Measurements from ENCODE around the gene DOCK3. TPM values are rescaled to one million over a fixed set of nuclear protein-coding genes. Genes with fewer than 3 reads are reported as not detected.

DOCK3 gene
- total RNA-seq, 2 experiments from 2014 or later: 0.93 to 1.1 TPM

- Histone ChIP-seq H3K4me3 (ENCODE audit: low read length) (no peak overlapping the region), H3K27ac (ENCODE audit: low read depth in 1 of 2, low read length in 2 of 2) (no peak overlapping the region), H3K4me1 (ENCODE audit: insufficient read depth, low read length) (peaks cover 4% of the 10 kb centered on the region), H3K36me3 (ENCODE audit: insufficient read depth, low read length) (no peaks in the 10 kb centered on the region), H3K9me3 (ENCODE audit: control insufficient read depth in 1 of 2, insufficient read depth in 1 of 2, low read length in 2 of 2) (no peaks in the 10 kb centered on the region), H3K27me3 (ENCODE audit: control insufficient read depth in 1 of 2, insufficient read depth in 2 of 2, low read length in 2 of 2) (no peaks in the 10 kb centered on the region)
- DNase-seq (no peak), ATAC-seq (ENCODE audit: poor library complexity) (no peak)
- no peaks in the 10 kb centered on the region for H3K36me3 Mint-ChIP-seq (ENCODE audit: low read depth)
- ChIA-PET POLR2A (no interaction called here), CTCF (no interaction called here)
- no peak overlapping the region for H3K27ac Mint-ChIP-seq
- H3K27me3 Mint-ChIP-seq: no peaks in the 10 kb centered on the region
- intact Hi-C loops (cut with DNase I, micrococcal nuclease): loop anchor here in 1 of 2 experiments (5.0 kb wide), 1 partner anchor 802 kb away; no protein-coding TSS in a partner anchor
- no peak for TF ChIP-seq CTCF (IDR thresholded peaks at IDR 0.05)
- H3K4me1 Mint-ChIP-seq (ENCODE audit: low read depth): peaks cover 3% of the 10 kb centered on the region
- no peaks in the 10 kb centered on the region for H3K9me3 Mint-ChIP-seq
- H3K4me3 Mint-ChIP-seq: no peak overlapping the region
Measured at GRCh38 chr3:51373658-51374421, 699.1 kb downstream of the DOCK3 start.

GRCh38 chr3:51374456-51374855 lies 699.7 kb downstream of the DOCK3 start:
- H3K4me1 Mint-ChIP-seq (ENCODE audit: low read depth): peaks cover 9% of the 10 kb centered on the region
- ChIA-PET POLR2A (no interaction called here), CTCF (no interaction called here)
- TF ChIP-seq CTCF (IDR thresholded peaks at IDR 0.05): no peak
- intact Hi-C loops (cut with DNase I, micrococcal nuclease): loop anchor here in 1 of 2 experiments (5.0 kb wide), 1 partner anchor 802 kb away; no protein-coding TSS in a partner anchor
- H3K27ac Mint-ChIP-seq: no peak overlapping the region
- no peaks in the 10 kb centered on the region for H3K36me3 Mint-ChIP-seq (ENCODE audit: low read depth)
- DNase-seq: peak in 1 of 14 experiments; percentile 8
- H3K27me3 ChIP-seq (ENCODE audit: control insufficient read depth in 1 of 2, insufficient read depth in 2 of 2, low read length in 2 of 2): no peaks in the 10 kb centered on the region
- H3K4me3 ChIP-seq (ENCODE audit: low read length): no peak overlapping the region
- H3K27me3 Mint-ChIP-seq: no peaks in the 10 kb centered on the region
- peaks cover 10% of the 10 kb centered on the region for H3K4me1 ChIP-seq (ENCODE audit: insufficient read depth, low read length)
- H3K4me3 Mint-ChIP-seq: no peak overlapping the region
- H3K9me3 Mint-ChIP-seq: no peaks in the 10 kb centered on the region
- H3K27ac ChIP-seq (ENCODE audit: low read depth in 1 of 2, low read length in 2 of 2): no peak overlapping the region
- H3K36me3 ChIP-seq (ENCODE audit: insufficient read depth, low read length): no peaks in the 10 kb centered on the region
- H3K9me3 ChIP-seq (ENCODE audit: control insufficient read depth in 1 of 2, insufficient read depth in 1 of 2, low read length in 2 of 2): no peaks in the 10 kb centered on the region
- no peak for ATAC-seq (ENCODE audit: poor library complexity)

DNA sequence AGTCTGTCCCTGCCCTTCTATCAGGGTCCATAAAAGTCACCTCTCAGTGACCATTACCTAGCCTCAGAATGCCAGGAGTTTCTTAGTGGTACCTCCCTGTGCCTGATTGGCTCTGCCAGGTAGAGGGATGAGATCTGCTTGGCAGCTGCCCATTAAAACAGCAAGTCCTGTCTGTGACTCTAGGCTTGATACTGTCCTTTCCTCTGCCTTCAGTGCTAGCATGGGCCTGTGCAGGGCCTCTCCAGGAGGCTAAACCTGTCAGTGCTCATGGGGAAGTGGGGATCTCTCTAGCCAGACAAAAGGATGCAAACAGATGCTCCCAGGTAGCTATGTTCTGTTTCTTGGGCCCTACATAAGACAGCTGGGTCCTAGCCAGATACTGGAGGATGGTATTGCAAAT lies 700.4 kb downstream of the DOCK3 start:
- no peak overlapping the region for H3K4me3 ChIP-seq (ENCODE audit: low read length)
- no peaks in the 10 kb centered on the region for H3K9me3 ChIP-seq (ENCODE audit: control insufficient read depth in 1 of 2, insufficient read depth in 1 of 2, low read length in 2 of 2)
- intact Hi-C loops (cut with DNase I, micrococcal nuclease): no loop called here
- no peak overlapping the region for H3K27ac ChIP-seq (ENCODE audit: low read depth in 1 of 2, low read length in 2 of 2)
- Mint-ChIP-seq H3K4me3 (no peak overlapping the region), H3K4me1 (ENCODE audit: low read depth) (peaks cover 11% of the 10 kb centered on the region), H3K27ac (no peak overlapping the region), H3K36me3 (ENCODE audit: low read depth) (no peaks in the 10 kb centered on the region), H3K27me3 (no peaks in the 10 kb centered on the region), H3K9me3 (no peaks in the 10 kb centered on the region)
- no peaks in the 10 kb centered on the region for H3K27me3 ChIP-seq (ENCODE audit: control insufficient read depth in 1 of 2, insufficient read depth in 2 of 2, low read length in 2 of 2)
- ChIA-PET CTCF (no interaction called here), POLR2A (no interaction called here)
- TF ChIP-seq CTCF (IDR thresholded peaks at IDR 0.05): no peak
- H3K4me1 ChIP-seq (ENCODE audit: insufficient read depth, low read length): peaks cover 12% of the 10 kb centered on the region
- ATAC-seq (ENCODE audit: poor library complexity) (no peak), DNase-seq (no peak)
- no peaks in the 10 kb centered on the region for H3K36me3 ChIP-seq (ENCODE audit: insufficient read depth, low read length)
